ENCODE data around the gene ABTB1.
A peak's percentile ranks its signal among the peaks of the same experiment; 100 is the strongest.

The ABTB1 gene

GRCh38 chr3:127672429-127673190 lies at the start of gene ABTB1:
TSS of gene ABTB1 (plus strand) at chr3:127672952. CDS start at chr3:127673026, 74 bp downstream.
- DNase-seq = peak in 11 of 14 donors; percentile 29 to 82 (median 67)

- DNase-seq = no peak
Measured at GRCh38 chr3:127624063-127624462, 48.7 kb upstream of the ABTB1 start.

GRCh38 chr3:127625821-127626220 lies 46.9 kb upstream of the ABTB1 start:
- no peak for DNase-seq

GRCh38 chr3:127628426-127628787 lies 44.3 kb upstream of the ABTB1 start:
- DNase-seq = no peak

GRCh38 chr3:127628788-127629466 lies 43.8 kb upstream of the ABTB1 start, which contains the start of gene PODXL2:
TSS of gene PODXL2 (plus strand) at chr3:127629185. CDS start at chr3:127629220, 35 bp downstream.
- peak in 8 of 14 donors; percentile 13 to 76 (median 42) for DNase-seq

GRCh38 chr3:127629467-127630403 lies 43.0 kb upstream of the ABTB1 start:
- DNase-seq = peak in 2 of 14 donors; percentile 7 to 33

GRCh38 chr3:127630811-127631714 lies 41.7 kb upstream of the ABTB1 start:
- DNase-seq = peak in 1 of 14 donors; percentile 18

- DNase-seq = peak in 1 of 14 donors; percentile 40
Measured at GRCh38 chr3:127632035-127632820, 40.5 kb upstream of the ABTB1 start.

GRCh38 chr3:127634653-127635052 lies 38.1 kb upstream of the ABTB1 start:
- DNase-seq = no peak

GRCh38 chr3:127637546-127637945 lies 35.2 kb upstream of the ABTB1 start:
- DNase-seq = no peak

- DNase-seq = no peak
Measured at GRCh38 chr3:127637971-127638370, 34.8 kb upstream of the ABTB1 start.

- no peak for DNase-seq
Measured at GRCh38 chr3:127639173-127640041, 33.3 kb upstream of the ABTB1 start.

- no peak for DNase-seq
Measured at GRCh38 chr3:127640042-127640355, 32.8 kb upstream of the ABTB1 start.

GRCh38 chr3:127644641-127645370 lies 27.9 kb upstream of the ABTB1 start:
- DNase-seq = no peak

- DNase-seq = no peak
Measured at GRCh38 chr3:127645371-127646015, 27.3 kb upstream of the ABTB1 start.

GRCh38 chr3:127646501-127647046 lies 26.2 kb upstream of the ABTB1 start:
- peak in 1 of 14 donors; percentile 33 for DNase-seq

GRCh38 chr3:127647166-127647844 lies 25.4 kb upstream of the ABTB1 start:
- DNase-seq = no peak

GRCh38 chr3:127647845-127648204 lies 24.9 kb upstream of the ABTB1 start:
- no peak for DNase-seq

All from C1 segment of cervical spinal cord (tissue), 14 donors.